Measurements from ENCODE around the gene PRR20G. TPM values are rescaled to one million over a fixed set of nuclear protein-coding genes. Genes with fewer than 3 reads are reported as not detected.

The PRR20G gene
- total RNA-seq, 1 experiment from 2014 or later, result not detected

DNA sequence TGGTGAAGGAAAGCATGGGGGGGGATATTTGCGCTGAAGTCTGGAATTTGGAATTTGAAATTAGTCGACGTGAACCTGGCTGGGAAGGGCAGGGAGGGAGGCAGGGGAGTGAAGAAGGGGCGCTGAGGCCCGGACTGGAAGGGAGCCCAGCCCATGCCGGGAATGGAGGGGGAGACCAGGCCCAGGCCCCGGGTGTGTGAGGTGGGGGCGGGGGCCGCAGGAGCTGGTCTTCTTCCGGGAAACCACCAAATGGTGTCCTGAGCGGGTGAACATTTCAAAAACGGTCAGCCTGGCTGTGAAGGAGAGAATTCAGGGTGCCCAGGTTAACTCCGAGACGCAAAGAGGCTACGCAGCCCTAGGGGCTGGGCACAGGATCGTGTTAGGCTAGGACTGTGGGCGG is 497 bp upstream of the PRR20G start:
- H3K27ac ChIP-seq, result no peak overlapping the region
- no peak overlapping the region for H3K4me2 ChIP-seq
- intact Hi-C loops (cut with micrococcal nuclease; ENCODE audit: unreplicated experiment), result no loop called here
- CTCF ChIA-PET, result no interaction called here
- no peak overlapping the region for H2AFZ ChIP-seq
- no peaks in the 10 kb centered on the region for H3K4me1 ChIP-seq (replicated peaks; ENCODE audit: insufficient read depth)
- H3K4me3 ChIP-seq, result no peak overlapping the region
- H4K20me1 ChIP-seq (ENCODE audit: insufficient read depth), result no peaks in the 10 kb centered on the region
- TF ChIP-seq EZH2 (IDR thresholded peaks at IDR 0.05; ENCODE audit: low read depth) (no peak), CTCF (conservative IDR thresholded peaks at IDR 0.05) (no peak)
- H3K9me2 ChIP-seq (ENCODE audit: insufficient read depth), result no peaks in the 10 kb centered on the region
- H3K79me2 ChIP-seq (ENCODE audit: low read depth), result no peaks in the 10 kb centered on the region
- no peaks in the 10 kb centered on the region for H3K36me3 ChIP-seq (ENCODE audit: low read depth)
- H3K9me3 ChIP-seq (ENCODE audit: insufficient read depth, low read depth), result no peaks in the 10 kb centered on the region
- no peak for DNase-seq
- POLR2A ChIA-PET (ENCODE audit: unreplicated experiment), result no interaction called here
- H3K27me3 ChIP-seq (ENCODE audit: insufficient read depth, low read depth), result peaks cover 7% of the 10 kb centered on the region; the same call in 1 of the 2 replicates
- no peaks in the 10 kb centered on the region for H3F3A ChIP-seq (ENCODE audit: insufficient read depth, low read depth)
- BruUV-seq (replicated peaks), result no TSS peak

DNA sequence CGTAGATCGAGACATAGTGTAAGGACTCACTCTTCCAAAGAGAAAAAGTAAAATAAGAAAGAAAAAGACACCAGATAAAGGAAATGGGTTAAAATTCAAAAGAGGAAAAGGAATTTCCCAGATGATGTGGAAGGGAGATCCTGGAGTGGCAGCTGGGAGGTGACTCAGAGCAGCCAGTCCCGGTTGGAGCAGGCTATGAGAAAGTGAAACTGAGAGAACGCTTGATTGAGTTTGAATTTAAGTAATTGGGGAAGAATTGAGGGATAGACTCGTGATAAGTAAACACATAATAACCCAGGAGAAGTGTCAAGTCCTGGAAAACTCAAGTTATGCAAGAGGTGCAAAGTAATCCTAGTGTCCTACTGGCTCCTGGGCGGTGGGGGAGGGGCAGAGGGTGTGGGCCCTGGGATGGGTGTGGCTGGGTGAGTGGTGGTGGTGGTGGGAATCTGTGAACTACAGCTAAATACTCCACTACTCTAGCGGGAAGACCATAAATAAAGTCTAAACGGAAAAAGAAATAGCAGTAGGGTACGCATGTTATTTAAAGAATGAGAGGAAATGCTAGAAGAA is 1.2 kb downstream of the PRR20G start:
- TF ChIP-seq EZH2 (IDR thresholded peaks at IDR 0.05; ENCODE audit: low read depth), result no peak
- TF ChIP-seq CTCF (conservative IDR thresholded peaks at IDR 0.05), result no peak
- no peaks in the 10 kb centered on the region for H3K36me3 ChIP-seq (ENCODE audit: low read depth)
- ChIA-PET CTCF (no interaction called here), POLR2A (ENCODE audit: unreplicated experiment) (no interaction called here)
- intact Hi-C loops (cut with micrococcal nuclease; ENCODE audit: unreplicated experiment), result no loop called here
- peaks cover 14% of the 10 kb centered on the region for H3K27me3 ChIP-seq (ENCODE audit: insufficient read depth, low read depth)
- H3K27ac ChIP-seq, result no peak overlapping the region
- H4K20me1 ChIP-seq (ENCODE audit: insufficient read depth), result no peaks in the 10 kb centered on the region
- no peaks in the 10 kb centered on the region for H3K79me2 ChIP-seq (ENCODE audit: low read depth)
- no peaks in the 10 kb centered on the region for H3K9me2 ChIP-seq (ENCODE audit: insufficient read depth)
- no peak overlapping the region for H3K4me3 ChIP-seq
- no peak overlapping the region for H2AFZ ChIP-seq
- peak overlapping the region; percentile 35; the same call in 1 of the 2 replicates for H3K4me2 ChIP-seq
- H3K9me3 ChIP-seq (ENCODE audit: insufficient read depth, low read depth), result no peaks in the 10 kb centered on the region
- no peaks in the 10 kb centered on the region for H3F3A ChIP-seq (ENCODE audit: insufficient read depth, low read depth)
- BruUV-seq (replicated peaks), result no TSS peak
- peak in 1 of 2 experiments; percentile 41 for DNase-seq
- H3K4me1 ChIP-seq (replicated peaks; ENCODE audit: insufficient read depth), result no peaks in the 10 kb centered on the region

DNA sequence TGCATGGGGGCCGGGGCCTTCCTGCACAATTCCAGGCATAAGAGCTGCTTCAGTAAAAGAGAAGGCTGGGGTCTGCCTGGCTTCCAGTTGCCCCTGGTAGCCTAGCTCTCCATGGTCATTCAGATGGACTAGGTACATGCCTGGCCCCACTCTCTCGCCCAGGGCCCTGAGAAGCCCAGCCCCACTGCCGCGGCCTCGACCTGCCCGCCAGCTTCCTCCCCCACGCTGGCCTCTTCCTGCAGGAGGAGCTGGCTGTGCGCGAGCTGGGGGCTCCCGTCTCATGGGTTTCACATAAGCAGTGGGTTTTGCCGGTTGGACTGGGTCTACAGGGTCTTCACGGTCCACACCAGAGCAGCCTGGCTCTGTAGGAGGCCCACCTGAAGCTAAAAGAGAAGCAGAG is 3.6 kb downstream of the PRR20G start:
- CTCF ChIA-PET, result interaction anchor here (0.5 kb wide), 1 partner anchor 629 kb away, joined by 4 read pairs; no protein-coding TSS in a partner anchor
- TF ChIP-seq EZH2 (IDR thresholded peaks at IDR 0.05; ENCODE audit: low read depth), result no peak
- TF ChIP-seq CTCF (conservative IDR thresholded peaks at IDR 0.05), result no peak
- BruUV-seq (replicated peaks), result no TSS peak
- Histone ChIP-seq H3K4me1 (replicated peaks; ENCODE audit: insufficient read depth) (no peaks in the 10 kb centered on the region), H3K4me2 (no peak overlapping the region), H3K27me3 (ENCODE audit: insufficient read depth, low read depth) (peaks cover 25% of the 10 kb centered on the region), H3K9me2 (ENCODE audit: insufficient read depth) (no peaks in the 10 kb centered on the region), H2AFZ (no peak overlapping the region), H3K36me3 (ENCODE audit: low read depth) (no peaks in the 10 kb centered on the region), H3K4me3 (no peak overlapping the region), H4K20me1 (ENCODE audit: insufficient read depth) (no peaks in the 10 kb centered on the region), H3K79me2 (ENCODE audit: low read depth) (no peaks in the 10 kb centered on the region), H3F3A (ENCODE audit: insufficient read depth, low read depth) (no peaks in the 10 kb centered on the region), H3K9me3 (ENCODE audit: insufficient read depth, low read depth) (no peaks in the 10 kb centered on the region), H3K27ac (no peak overlapping the region)
- DNase-seq, result no peak
- intact Hi-C loops (cut with micrococcal nuclease; ENCODE audit: unreplicated experiment), result no loop called here
- POLR2A ChIA-PET (ENCODE audit: unreplicated experiment), result no interaction called here

Measured in PC-9 (cell line).